ENCODE results near the gene IFITM10.

The IFITM10 gene

DNA sequence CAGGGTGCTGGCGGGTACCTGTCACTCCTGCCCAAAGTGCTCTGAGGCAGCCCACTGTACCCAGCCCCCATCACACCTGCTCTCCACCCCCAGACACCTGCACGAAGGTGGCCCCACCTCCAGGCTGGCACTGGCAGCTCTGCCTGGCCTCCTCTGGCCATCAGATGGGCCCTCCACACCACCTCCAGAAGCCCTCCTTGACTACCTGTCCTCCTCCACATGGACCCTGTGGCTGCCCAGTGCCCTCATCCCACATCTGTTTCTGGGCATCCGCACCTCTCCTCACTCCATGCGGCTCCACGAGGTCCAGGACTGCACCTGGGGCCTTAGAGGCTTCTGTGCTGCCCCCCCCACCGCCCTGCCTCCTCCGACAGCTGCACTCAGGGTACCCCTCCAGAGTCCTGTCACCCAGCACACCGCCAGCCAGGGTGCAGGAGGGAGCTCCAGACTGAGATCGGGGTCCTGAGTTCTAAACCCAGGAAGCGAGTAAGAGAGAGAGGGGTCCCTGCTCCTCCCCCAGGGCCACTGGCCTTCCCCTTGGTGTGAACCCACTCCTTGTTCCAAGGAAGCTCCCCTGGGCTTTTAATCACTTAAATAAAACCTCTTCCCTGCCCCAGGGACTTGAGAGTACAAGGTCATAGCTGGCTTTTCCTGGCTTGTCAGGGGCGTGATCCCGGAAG, 11.6 kb upstream of the IFITM10 start:
- DNase-seq (ENCODE audit: low read depth, low spot score) = no peak
- Histone ChIP-seq H3K4me3 (no peak overlapping the region), H3K9ac (ENCODE audit: insufficient read length) (no peak overlapping the region), H3K36me3 (ENCODE audit: insufficient read depth, low read length) (no peaks in the 10 kb centered on the region), H3K9me3 (ENCODE audit: low read depth, low read length) (no peaks in the 10 kb centered on the region), H3K27ac (no peak overlapping the region)
- TF ChIP-seq POLR2AphosphoS5 (IDR thresholded peaks at IDR 0.05; ENCODE audit: borderline replicate concordance, low read depth, low read length) = no peak
- no peak for TF ChIP-seq FOXP2 (optimal IDR thresholded peaks at IDR 0.05; ENCODE audit: control extremely low read depth, extremely low read length, insufficient read depth)
- no peak for TF ChIP-seq EZH2 (IDR thresholded peaks at IDR 0.05)

DNA sequence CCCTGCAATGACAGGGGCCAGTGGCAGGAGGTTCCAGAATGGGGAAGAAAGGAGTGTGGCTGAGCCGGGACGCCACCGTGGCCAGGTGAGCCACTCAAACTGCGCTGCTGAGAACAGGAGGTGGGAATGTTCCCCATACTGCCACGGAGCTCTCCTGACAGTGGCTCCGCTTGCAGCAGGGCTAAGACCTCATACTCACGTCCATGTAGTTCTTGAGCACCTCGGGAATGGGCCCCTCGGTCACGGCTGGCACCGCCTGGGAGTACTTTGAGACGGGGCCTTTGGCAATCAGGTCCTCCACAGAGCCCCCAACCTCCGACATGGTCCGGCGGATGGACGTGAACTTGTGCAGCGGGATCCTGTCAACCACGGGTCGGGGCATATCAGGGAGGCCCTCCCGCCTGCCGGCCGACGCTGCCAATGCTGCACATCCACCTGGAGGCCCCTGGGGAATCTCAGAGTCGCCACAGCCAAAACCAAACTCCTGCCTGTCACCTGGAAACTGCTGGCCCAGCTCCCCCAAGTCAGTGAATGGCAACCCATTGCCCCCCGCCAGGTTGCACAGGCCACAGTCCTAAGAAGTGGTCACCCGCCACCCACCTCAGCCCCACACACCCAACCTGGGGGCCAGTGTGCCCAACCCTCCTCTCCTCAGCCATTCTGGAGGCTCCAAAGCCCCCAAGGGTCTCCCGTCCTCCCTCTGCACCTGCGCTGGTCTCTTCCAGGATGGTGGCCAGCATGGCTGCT, 10.9 kb upstream of the IFITM10 start:
- DNase-seq (ENCODE audit: low read depth, low spot score) = no peak
- H3K9ac ChIP-seq (ENCODE audit: insufficient read length) = no peak overlapping the region
- H3K4me3 ChIP-seq = no peak overlapping the region
- TF ChIP-seq FOXP2 (optimal IDR thresholded peaks at IDR 0.05; ENCODE audit: control extremely low read depth, extremely low read length, insufficient read depth) = no peak
- no peak for TF ChIP-seq POLR2AphosphoS5 (IDR thresholded peaks at IDR 0.05; ENCODE audit: borderline replicate concordance, low read depth, low read length)
- H3K27ac ChIP-seq = no peak overlapping the region
- no peaks in the 10 kb centered on the region for H3K9me3 ChIP-seq (ENCODE audit: low read depth, low read length)
- no peaks in the 10 kb centered on the region for H3K36me3 ChIP-seq (ENCODE audit: insufficient read depth, low read length)

DNA sequence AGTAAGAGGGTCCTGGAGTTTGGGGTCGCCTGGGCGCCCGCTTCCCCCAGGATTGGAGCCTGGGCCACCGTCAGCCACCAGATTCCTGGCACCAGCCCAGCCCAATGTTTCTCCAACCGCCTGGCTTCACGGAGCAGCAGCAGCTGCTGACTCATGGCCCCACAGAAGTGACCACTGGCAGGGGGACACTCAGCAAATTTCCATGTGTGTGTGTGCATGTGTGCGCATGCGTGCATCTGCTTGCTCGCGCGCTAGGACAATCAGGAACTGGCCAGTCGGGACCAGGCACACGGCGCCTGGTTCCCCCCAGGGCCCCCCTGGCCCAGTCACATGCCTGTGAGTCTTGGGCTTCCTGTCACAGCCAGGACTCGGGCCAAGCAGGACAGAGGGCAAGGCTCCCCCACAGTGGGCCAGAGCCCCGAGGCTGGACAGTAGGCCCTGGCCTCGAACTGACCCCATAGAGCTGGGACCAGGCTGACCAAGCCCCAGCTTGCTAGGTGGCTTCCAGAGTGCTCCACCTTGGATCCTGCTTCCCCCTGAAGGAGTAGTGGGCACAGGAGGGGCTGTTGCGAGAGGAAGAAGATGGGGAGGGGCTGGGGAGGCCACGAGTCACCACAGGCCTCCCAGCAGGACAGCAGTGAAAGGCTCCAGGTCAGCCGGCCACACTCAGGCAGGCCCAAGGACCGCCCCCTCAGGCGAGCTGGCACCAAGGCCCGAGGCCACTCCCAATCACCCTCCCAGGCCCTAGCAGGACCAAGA, 10.1 kb upstream of the IFITM10 start:
- H3K36me3 ChIP-seq (ENCODE audit: insufficient read depth, low read length) = no peaks in the 10 kb centered on the region
- no peak overlapping the region for H3K4me3 ChIP-seq
- H3K9me3 ChIP-seq (ENCODE audit: low read depth, low read length) = no peaks in the 10 kb centered on the region
- no peak for DNase-seq (ENCODE audit: low read depth, low spot score)
- TF ChIP-seq FOXP2 (optimal IDR thresholded peaks at IDR 0.05; ENCODE audit: control extremely low read depth, extremely low read length, insufficient read depth) (no peak), POLR2AphosphoS5 (IDR thresholded peaks at IDR 0.05; ENCODE audit: borderline replicate concordance, low read depth, low read length) (no peak), EZH2 (IDR thresholded peaks at IDR 0.05) (no peak)
- no peak overlapping the region for H3K9ac ChIP-seq (ENCODE audit: insufficient read length)
- H3K27ac ChIP-seq = no peak overlapping the region

DNA sequence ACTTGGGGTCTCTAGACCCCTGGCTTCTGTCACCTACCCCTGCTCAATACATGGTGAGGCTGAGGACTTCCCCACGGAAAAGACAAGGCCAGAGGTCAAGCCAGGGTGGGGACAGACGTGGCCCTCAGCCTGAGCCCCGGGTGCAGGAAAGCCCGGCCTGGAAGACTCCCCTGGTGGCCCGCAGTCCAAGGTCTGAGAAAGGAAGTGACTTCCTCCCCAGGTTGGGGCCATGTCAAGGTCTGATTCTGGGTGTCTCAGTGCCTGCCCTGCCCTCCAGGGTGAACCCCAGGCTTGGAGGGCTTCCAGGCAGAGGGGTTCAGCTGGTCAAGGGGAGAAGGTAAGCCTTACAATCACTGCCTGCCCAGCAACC, 9.4 kb upstream of the IFITM10 start:
- TF ChIP-seq EZH2 (IDR thresholded peaks at IDR 0.05) (no peak), POLR2AphosphoS5 (IDR thresholded peaks at IDR 0.05; ENCODE audit: borderline replicate concordance, low read depth, low read length) (no peak), FOXP2 (optimal IDR thresholded peaks at IDR 0.05; ENCODE audit: control extremely low read depth, extremely low read length, insufficient read depth) (no peak)
- DNase-seq (ENCODE audit: low read depth, low spot score) = no peak
- no peak overlapping the region for H3K27ac ChIP-seq
- H3K9me3 ChIP-seq (ENCODE audit: low read depth, low read length) = no peaks in the 10 kb centered on the region
- H3K9ac ChIP-seq (ENCODE audit: insufficient read length) = no peak overlapping the region
- no peak overlapping the region for H3K4me3 ChIP-seq
- no peaks in the 10 kb centered on the region for H3K36me3 ChIP-seq (ENCODE audit: insufficient read depth, low read length)

DNA sequence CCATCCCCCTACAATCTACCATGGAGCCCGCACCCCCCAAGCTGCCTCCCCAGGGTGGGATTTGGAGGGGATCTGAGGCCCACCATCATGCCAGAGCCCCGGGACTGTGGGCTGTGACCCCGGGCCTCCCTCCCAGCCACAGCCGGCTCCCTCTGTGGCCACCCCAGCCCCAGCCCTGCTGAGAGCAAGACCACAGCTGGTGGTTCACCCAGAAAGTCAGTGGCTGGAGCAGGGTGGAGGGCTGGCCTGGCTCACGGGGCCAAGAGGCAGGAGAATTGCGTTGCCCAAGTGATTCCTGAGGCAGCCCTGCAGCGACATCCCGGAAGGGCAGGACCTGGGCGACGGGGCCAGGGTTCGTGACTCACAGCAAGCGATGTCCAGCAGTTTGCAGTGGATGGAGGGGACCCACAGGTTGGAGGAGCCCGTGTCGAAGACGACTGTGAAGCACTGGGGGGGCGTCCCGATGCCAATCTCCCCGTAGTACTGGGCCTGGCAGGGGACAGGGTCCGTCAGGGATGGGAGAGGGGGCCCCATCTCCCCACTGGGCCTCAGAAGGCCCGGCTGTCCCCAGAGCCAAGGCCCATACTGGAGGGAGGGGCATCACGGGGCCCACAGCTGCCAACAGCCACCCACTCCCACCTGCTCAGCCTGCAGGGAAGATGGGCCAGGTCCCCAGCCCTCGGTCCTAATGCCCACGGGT, 8.9 kb upstream of the IFITM10 start:
- Histone ChIP-seq H3K4me3 (no peak overlapping the region), H3K9ac (ENCODE audit: insufficient read length) (no peak overlapping the region), H3K9me3 (ENCODE audit: low read depth, low read length) (no peaks in the 10 kb centered on the region), H3K36me3 (ENCODE audit: insufficient read depth, low read length) (no peaks in the 10 kb centered on the region), H3K27ac (no peak overlapping the region)
- TF ChIP-seq FOXP2 (optimal IDR thresholded peaks at IDR 0.05; ENCODE audit: control extremely low read depth, extremely low read length, insufficient read depth) (no peak), POLR2AphosphoS5 (IDR thresholded peaks at IDR 0.05; ENCODE audit: borderline replicate concordance, low read depth, low read length) (no peak), EZH2 (IDR thresholded peaks at IDR 0.05) (no peak)
- DNase-seq (ENCODE audit: low read depth, low spot score) = no peak

DNA sequence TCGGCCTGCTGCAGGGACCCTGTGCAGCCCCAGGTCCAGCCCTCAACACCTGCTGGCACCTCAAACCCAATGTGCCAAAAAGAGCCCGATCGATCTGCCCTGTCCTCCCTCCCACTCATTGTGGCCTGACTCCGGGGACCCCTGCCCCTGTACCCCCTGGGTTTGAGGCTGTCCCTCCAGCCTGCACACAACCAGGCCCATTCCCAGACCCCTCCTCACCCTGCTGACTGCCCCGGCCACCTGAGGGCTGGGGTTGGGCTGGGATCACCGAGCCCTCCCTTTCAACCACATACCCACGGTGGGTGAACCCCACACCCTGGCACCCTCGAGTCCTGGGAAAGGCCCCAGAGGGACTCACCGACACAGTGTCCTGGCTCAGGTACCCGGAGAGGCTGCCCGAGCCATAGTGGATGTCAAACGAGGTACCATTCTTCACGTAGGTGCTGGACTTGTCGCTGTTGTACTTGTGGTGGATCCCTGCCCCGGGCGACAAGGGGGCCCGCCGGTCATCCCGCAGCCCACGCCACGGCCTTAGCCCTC, 8.3 kb upstream of the IFITM10 start:
- Histone ChIP-seq H3K4me3 (no peak overlapping the region), H3K9me3 (ENCODE audit: low read depth, low read length) (no peaks in the 10 kb centered on the region), H3K27ac (no peak overlapping the region), H3K9ac (ENCODE audit: insufficient read length) (no peak overlapping the region), H3K36me3 (ENCODE audit: insufficient read depth, low read length) (no peaks in the 10 kb centered on the region)
- TF ChIP-seq POLR2AphosphoS5 (IDR thresholded peaks at IDR 0.05; ENCODE audit: borderline replicate concordance, low read depth, low read length) = no peak
- no peak for DNase-seq (ENCODE audit: low read depth, low spot score)

DNA sequence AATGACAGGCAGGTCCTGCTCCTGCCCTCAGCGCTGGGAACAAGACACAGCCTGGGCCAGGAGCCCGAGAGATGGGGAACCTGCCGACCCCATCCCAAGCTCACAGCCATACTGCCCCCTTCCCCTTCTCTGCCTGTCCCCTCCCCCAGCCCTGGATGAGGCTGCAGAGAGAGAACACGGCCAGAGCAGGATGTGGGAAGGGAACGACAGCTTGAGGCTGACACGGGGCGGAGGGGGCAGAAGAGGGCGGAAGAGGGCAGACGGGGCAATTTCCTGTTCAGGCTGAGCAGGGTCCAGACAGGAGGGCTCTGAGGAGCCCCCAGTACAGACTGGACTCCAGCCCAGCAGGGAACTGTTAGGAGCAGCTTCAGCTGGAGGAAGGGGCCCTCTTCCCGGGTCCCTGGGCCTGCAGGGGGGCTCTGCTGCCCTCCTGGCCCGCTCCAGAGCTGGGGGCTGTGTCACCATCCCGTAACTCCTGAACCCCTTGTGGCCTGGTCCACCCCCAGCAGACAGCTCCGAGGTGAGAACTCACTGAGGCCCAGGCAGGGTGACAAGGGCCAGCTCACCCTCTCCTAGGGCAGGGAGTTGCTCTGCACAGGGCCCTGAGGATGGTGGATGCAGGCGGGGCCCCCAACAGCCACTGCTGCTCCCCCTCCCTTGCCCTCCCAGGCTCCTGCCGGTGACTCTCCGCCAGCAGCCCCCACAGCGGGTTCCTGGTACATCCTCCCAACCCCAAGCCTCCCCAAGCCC, 7.6 kb upstream of the IFITM10 start:
- H3K27ac ChIP-seq = no peak overlapping the region
- H3K9me3 ChIP-seq (ENCODE audit: low read depth, low read length) = no peaks in the 10 kb centered on the region
- TF ChIP-seq EZH2 (IDR thresholded peaks at IDR 0.05) (no peak), POLR2AphosphoS5 (IDR thresholded peaks at IDR 0.05; ENCODE audit: borderline replicate concordance, low read depth, low read length) (no peak), FOXP2 (optimal IDR thresholded peaks at IDR 0.05; ENCODE audit: control extremely low read depth, extremely low read length, insufficient read depth) (no peak)
- H3K9ac ChIP-seq (ENCODE audit: insufficient read length) = no peak overlapping the region
- H3K36me3 ChIP-seq (ENCODE audit: insufficient read depth, low read length) = no peaks in the 10 kb centered on the region
- no peak overlapping the region for H3K4me3 ChIP-seq
- no peak for DNase-seq (ENCODE audit: low read depth, low spot score)

Data from SK-N-MC (cell line).